Putamen (tissue), 1 donor: ENCODE measurements around the gene FAF1.
A peak's percentile ranks its signal among the peaks of the same experiment; 100 is the strongest.
"Not testable (repeated sequence)": the region's sequence is repeated elsewhere in the genome, so short reads cannot be mapped to it uniquely, and the experiment has no call there.

ENCODE experiments used
- DNase-seq: peaks from one replicate; pipeline ENCODE4 v3.0.0-alpha.2; 2016; ENCODE audit warnings: low spot score

FAF1 gene

DNA sequence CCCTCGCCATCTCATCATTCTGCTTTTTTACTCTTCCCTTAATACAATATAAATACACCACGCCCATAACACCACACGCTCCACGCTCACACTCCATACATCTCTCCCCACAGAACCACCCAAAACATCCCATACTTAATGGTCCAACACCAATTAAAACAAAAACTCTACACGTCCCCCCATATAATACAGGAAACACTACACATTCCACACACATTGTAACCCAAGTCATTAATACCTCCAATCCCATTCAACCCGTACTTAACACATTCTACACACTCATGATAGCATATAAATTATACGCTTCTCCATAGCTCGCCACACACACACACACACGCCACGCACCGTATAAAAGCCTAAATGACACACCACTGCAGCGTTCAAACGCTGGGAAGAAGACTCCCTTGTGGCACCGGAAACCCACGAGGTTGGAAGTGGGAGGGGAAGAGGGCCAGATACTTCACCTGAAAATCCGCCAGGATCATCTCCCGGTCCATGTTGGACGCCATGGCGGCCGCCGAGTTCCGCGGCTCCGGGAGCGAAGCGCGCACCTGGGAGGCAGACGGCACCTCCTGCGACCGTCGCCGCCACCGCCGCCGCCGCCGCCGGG lies 659 bp downstream of the FAF1 start:
- DNase-seq: no peak

DNA sequence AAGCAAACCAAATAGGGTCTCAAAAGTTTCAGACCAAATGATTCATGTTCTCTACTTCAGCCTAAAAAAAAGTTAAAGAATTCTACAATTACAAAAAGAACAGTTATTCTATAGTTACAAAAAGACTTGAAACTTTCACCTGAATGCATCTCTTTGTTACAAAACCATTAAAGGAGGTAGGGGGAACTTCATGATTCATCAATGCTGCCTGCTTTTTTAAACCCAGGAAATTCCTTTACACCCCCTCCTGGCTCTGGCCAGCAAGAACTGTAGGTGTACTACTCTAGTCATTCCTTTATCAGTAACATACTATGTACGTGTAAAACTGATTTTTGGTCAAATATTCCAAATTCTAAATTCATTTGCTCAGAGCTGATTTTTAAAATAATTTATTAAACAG lies 5.0 kb downstream of the FAF1 start:
- no peak for DNase-seq

- not testable (repeated sequence) for DNase-seq
These were observed 7.5 kb downstream of the FAF1 start for GRCh38 chr1:50952566-50952965.

GRCh38 chr1:50950396-50950795 lies 9.7 kb downstream of the FAF1 start:
- no peak for DNase-seq

DNA sequence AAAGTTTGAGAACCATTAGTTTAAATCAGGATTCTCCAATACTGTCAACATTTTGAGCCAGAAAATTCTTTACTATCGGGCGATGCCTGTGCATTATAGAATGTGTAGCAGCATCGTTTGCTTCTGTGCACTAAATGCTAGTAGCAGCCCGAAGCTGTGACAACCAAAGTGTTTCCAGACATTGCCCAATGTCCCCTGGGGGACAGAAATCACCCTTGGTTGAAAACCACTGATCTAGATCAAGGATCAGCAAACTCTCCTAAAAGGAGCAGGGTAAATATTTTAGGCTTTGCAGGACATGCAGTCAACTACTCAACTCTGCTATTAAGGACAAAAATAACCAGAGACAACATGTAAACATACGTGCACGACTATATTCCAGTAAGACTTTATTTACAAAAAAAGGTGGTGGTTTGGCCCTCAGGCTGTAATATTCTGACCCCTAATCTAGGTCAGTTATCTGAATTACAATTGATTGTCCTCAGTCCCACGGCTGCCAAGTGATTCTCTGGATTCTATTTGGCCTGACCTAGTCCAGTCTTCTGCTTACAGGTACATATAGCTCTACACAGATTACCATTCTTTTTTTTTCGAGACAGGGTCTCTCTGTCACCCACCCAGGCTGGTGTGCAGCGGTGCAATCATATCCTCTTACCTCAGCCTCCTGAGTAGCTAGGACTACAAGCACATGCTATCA lies 10.6 kb downstream of the FAF1 start:
- no peak for DNase-seq

DNA sequence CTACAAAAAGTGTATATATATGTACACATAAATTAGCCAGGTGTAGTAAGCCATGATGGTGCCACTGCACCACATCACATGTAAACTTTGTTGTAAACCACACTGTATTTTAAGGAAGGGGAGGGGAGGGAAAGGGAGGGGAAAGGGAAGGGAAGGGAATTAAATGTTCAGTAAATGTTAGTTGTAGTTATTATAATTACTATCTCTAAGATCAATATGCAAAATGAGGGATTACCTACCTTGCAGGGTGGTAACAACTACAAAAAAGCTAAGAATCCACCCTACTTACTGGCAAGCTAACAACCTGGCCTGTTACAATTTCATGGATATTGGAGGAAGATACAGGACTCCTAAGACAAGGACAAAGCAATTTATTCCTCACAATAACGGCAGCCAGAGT lies 17.7 kb downstream of the FAF1 start:
- no peak for DNase-seq

GRCh38 chr1:50940291-50940690 lies 19.8 kb downstream of the FAF1 start:
- no peak for DNase-seq

- no peak for DNase-seq
These were observed 23.7 kb downstream of the FAF1 start for GRCh38 chr1:50936321-50936720.

GRCh38 chr1:50935276-50935675 lies 24.8 kb downstream of the FAF1 start:
- DNase-seq: not testable (repeated sequence)

DNA sequence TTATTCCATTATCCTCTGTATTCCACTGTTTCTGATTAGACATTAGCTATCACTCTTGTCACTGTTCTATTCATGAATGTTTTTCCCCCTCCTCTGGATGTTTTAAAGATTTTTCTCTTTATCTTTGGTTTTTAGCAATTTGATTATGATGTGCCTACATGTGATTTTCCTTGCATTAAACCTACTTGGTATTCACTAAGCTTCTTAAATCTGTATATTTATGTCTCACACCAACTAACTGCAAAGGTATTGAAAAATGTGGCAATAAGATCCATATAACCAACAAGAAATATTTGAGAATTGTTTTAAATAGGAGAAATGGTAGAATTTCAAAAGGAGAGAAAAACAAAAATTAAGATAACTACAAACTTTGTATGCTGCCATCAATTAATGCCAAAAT lies 25.2 kb downstream of the FAF1 start:
- DNase-seq: no peak

DNA sequence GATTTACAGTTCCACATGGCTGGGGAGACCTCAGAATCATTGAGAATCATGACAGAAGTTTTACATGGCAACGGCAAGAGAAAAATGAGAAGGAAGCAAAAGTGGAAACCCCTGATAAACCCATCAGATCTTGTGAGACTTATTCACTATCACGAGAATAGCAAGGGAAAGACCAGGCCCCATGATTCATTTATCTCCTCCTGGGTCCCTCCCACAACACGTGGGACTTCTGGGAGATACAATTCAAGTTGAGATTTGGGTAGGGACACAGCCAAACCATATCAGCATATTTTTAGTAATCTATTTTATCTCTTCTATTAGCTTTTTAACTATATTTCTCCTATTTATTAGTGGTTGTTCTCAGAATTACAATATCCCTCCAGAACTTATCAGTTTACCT lies 26.3 kb downstream of the FAF1 start:
- DNase-seq: not testable (repeated sequence)

GRCh38 chr1:50932043-50932442 lies 28.0 kb downstream of the FAF1 start:
- not testable (repeated sequence) for DNase-seq

- no peak for DNase-seq
These were observed 28.9 kb downstream of the FAF1 start for GRCh38 chr1:50930965-50931737.

DNA sequence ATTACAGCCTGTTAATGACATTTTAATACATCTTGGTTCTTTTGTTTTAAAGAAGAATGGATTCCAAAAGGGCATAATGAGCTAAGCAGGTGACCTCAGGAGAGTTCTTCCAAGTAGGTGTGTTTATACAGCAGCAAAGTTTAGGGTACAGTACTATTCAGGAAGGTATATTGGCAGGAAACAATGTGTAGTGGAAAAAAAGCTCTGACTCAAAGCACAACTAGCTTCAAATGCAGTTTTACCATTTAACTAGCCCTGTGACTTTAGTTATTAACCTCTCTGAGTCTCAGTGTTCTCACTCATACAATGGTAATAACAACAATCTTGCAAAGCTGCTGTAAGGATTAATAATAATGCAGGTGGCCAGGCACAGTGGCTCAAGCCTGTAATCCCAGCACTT lies 29.9 kb downstream of the FAF1 start:
- DNase-seq: no peak

GRCh38 chr1:50929376-50929958 lies 30.6 kb downstream of the FAF1 start:
- peak; percentile 24 for DNase-seq

GRCh38 chr1:50923564-50923963 lies 36.5 kb downstream of the FAF1 start:
- no peak for DNase-seq

- DNase-seq: no peak
These were observed 39.0 kb downstream of the FAF1 start for GRCh38 chr1:50921029-50921428.

GRCh38 chr1:50920409-50920808 lies 39.7 kb downstream of the FAF1 start:
- DNase-seq: no peak

DNA sequence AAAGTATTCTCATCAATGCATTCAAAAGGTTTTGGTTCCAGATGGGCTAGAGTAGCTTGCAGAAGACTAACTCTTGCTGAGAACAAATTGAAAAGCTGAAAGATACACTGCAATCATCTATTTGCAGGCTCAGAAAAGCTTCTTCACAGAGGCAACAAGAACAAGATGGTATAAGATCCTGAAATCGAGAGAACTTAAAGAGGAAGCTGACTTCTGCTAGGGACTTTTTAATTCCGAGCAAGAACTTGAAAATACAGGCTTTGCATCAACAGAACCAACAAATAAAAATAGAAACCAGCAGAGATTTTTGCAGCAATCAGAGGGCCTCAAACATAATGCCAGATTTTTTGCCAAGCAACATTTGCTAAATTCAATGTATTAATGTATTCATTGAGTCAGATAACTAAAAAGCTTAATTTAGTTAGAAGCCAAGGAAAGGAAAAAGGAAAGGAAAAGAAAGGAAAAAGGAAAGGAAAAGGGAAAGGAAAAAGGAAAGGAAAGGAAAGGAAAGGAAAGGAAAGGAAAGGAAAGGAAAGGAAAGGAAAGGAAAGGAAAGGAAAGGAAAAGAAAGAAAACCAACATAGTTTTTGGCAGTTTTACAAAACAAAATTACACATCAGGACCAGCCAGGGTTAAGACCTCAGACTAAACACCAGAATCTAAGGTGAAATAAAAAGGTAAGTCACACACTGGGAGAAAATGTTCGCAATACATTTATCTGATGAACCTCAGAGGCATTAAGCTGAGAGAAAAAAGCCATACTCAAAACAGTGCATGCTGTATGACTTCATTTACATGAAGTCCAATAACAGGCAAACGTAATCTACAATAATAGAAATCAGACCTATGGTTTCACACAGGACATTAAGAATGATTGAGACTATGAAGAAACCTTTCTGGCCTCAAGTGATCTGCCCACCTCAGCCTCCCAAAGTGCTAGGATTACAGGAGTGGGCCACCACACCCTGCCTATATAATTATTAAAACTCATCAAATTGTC lies 42.6 kb downstream of the FAF1 start:
- no peak for DNase-seq

DNA sequence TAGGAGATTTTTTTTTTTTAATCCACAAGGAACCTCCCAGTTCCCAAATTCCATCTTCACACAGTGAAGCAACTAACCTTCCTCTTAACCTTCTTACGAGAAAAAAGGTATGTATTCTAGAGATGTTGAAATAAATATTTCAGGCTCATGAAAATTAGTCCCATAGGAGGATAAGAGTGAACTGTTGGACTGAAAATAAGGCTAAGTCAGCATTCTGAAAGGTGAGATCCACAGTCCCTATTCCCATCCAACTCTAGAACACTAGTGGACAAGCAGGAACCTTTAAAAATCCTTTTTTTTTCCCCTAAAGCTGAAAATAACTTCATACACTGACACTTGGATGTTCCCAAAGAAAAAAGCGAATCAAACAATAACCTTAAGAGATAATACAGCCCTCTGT lies 44.4 kb downstream of the FAF1 start:
- DNase-seq: no peak

- no peak for DNase-seq
These were observed 46.1 kb downstream of the FAF1 start for GRCh38 chr1:50913954-50914353.

GRCh38 chr1:50910356-50910755 lies 49.7 kb downstream of the FAF1 start:
- not testable (repeated sequence) for DNase-seq
